ENCODE results near the gene ANKRD12. TPM values are rescaled to one million over a fixed set of nuclear protein-coding genes. Genes with fewer than 3 reads are reported as not detected.

ANKRD12 gene
- total RNA-seq, 6 experiments from 2014 or later = 12.3 to 38.7 (median 21.4) TPM

DNA sequence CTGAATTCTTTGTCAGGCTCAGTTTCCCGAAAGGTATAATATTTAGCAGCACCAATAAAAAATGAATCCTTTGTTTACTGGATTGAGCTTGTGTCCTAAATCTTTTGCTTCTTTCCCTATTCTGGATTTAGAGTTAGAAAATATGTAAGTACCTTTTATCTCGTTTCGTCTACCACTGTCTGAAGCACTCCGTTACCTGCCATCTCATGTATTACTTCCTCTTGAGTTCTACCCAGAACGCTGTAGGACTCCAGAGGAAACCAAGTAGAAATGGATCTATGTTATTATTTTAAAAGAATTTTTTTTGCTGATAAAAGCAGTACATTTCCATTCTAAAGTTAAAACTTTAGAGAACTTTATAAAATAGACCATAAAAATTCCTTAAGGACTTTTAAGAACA lies 13.5 kb downstream of the ANKRD12 start:
- H3K4me3 ChIP-seq = no peak overlapping the region
- intact Hi-C loops (cut with DNase I) = no loop called here
- DNase-seq = no peak
- peaks cover 0 to 64% (median 31%) of the 10 kb centered on the region in 4 donors for H3K4me1 ChIP-seq
- ATAC-seq = no peak
- TF ChIP-seq, protein P1, sequence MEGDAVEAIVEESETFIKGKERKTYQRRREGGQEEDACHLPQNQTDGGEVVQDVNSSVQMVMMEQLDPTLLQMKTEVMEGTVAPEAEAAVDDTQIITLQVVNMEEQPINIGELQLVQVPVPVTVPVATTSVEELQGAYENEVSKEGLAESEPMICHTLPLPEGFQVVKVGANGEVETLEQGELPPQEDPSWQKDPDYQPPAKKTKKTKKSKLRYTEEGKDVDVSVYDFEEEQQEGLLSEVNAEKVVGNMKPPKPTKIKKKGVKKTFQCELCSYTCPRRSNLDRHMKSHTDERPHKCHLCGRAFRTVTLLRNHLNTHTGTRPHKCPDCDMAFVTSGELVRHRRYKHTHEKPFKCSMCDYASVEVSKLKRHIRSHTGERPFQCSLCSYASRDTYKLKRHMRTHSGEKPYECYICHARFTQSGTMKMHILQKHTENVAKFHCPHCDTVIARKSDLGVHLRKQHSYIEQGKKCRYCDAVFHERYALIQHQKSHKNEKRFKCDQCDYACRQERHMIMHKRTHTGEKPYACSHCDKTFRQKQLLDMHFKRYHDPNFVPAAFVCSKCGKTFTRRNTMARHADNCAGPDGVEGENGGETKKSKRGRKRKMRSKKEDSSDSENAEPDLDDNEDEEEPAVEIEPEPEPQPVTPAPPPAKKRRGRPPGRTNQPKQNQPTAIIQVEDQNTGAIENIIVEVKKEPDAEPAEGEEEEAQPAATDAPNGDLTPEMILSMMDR (IDR thresholded peaks at IDR 0.05) = no peak
- TF ChIP-seq POLR2A (IDR thresholded peaks at IDR 0.05) = no peak
- H3K36me3 ChIP-seq = no peaks in the 10 kb centered on the region
- H3K9me3 ChIP-seq = no peaks in the 10 kb centered on the region
- no peak overlapping the region for H3K27ac ChIP-seq
- no peaks in the 10 kb centered on the region for H3K27me3 ChIP-seq
- WGBS (ENCODE audit: insufficient coverage, low coverage, low lambda C conversion rate, missing lambda C conversion rate) = 65% methylated on average over 5 of the region's 5 CpGs

DNA sequence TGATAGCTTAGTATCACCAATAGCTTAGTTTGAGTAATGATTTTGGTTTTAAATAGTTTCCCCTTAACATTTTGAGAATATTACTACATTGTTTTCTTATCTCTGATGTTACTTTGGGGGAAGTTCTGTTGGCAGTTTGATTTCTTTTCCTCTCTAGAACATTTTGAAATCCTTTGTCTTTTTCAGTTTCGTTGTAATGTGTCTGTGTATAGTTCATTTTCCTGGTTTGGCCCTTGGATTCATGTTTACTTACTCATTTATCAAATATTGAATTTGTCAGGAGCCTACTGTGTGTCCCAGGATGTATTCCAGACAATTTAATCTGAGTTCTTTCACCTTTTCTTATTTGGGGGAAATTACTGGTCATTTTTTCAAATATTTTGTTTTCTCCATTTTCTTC lies 16.7 kb downstream of the ANKRD12 start:
- peak; percentile 39 to 81 (median 68) for ATAC-seq
- Histone ChIP-seq H3K27me3 (no peaks in the 10 kb centered on the region), H3K9me3 (no peaks in the 10 kb centered on the region), H3K27ac (peak overlapping the region in 2 of 3 donors; percentile 32 to 35), H3K4me3 (no peak overlapping the region), H3K36me3 (no peaks in the 10 kb centered on the region), H3K4me1 (peaks cover 0 to 45% (median 20%) of the 10 kb centered on the region in 4 donors)
- TF ChIP-seq, protein P1 (IDR thresholded peaks at IDR 0.05) = no peak
- no peak for TF ChIP-seq POLR2A (IDR thresholded peaks at IDR 0.05)
- intact Hi-C loops (cut with DNase I) = no loop called here
- 14% methylated on average over 1 of the region's 1 CpG for WGBS (ENCODE audit: insufficient coverage, low coverage, low lambda C conversion rate, missing lambda C conversion rate)
- DNase-seq = no peak

DNA sequence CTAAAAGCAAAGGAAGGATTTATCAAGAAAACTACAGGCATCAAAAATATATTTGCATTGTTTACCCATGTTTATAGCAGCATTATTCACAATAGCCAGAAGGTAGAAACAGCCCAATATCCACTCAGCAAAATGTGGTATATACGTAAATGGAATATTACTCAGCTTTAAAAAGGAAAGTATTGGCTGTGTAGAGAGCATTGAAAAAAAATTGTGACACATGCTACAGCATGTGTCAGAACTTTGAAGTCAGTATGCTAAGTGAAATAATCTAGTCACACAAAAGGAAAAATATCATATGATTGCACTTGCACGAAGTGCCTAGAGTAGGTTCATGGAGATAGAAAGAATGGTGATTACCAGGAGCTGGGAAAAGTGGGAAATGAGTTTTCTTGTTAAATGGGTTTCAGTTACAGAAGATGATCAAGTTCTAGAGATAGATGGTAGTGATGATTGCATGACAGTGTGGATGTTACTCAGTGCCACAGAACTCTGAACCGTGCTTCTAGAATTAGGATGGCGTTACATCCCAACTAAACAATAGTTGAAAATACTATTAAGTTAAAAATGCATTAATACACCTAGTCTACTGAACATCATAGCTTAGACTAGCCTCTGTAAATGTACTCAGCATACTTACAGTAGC lies 20.1 kb downstream of the ANKRD12 start:
- 94% methylated on average over 4 of the region's 4 CpGs for WGBS (ENCODE audit: insufficient coverage, low coverage, low lambda C conversion rate, missing lambda C conversion rate)
- DNase-seq = no peak
- no peak for ATAC-seq
- H3K4me1 ChIP-seq = peaks cover 0 to 25% (median 10%) of the 10 kb centered on the region in 4 donors
- no peak for TF ChIP-seq POLR2A (IDR thresholded peaks at IDR 0.05)
- TF ChIP-seq, protein P1 (IDR thresholded peaks at IDR 0.05) = no peak
- H3K27ac ChIP-seq = no peak overlapping the region
- H3K9me3 ChIP-seq = no peaks in the 10 kb centered on the region
- intact Hi-C loops (cut with DNase I) = no loop called here
- H3K4me3 ChIP-seq = no peak overlapping the region
- no peaks in the 10 kb centered on the region for H3K36me3 ChIP-seq
- H3K27me3 ChIP-seq = no peaks in the 10 kb centered on the region

DNA sequence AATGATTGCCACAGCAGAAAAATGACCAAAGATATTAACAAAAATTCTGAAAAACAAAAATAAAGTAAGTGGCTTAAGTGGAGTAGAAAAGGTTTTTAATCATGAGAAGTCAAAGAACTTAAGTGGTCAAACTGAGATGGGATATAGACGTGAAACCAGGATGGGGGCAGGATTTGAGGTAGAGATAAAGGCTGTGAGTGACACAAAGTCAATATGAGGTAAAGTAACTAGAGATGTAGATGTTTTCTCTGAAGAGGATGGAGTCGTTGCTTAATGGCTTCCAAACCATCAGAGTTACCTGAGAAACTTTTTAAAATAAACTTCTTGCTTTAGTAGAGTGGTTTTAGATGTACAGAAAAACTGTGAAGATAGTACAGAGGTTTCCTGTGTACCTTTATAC lies 21.2 kb downstream of the ANKRD12 start:
- intact Hi-C loops (cut with DNase I) = no loop called here
- H3K4me1 ChIP-seq = peaks cover 0 to 16% (median 5%) of the 10 kb centered on the region in 4 donors
- ATAC-seq = no peak
- TF ChIP-seq, protein P1 (IDR thresholded peaks at IDR 0.05) = no peak
- no peak for TF ChIP-seq POLR2A (IDR thresholded peaks at IDR 0.05)
- no peaks in the 10 kb centered on the region for H3K27me3 ChIP-seq
- no peaks in the 10 kb centered on the region for H3K9me3 ChIP-seq
- no peak overlapping the region for H3K4me3 ChIP-seq
- H3K27ac ChIP-seq = no peak overlapping the region
- no peak for DNase-seq
- WGBS (ENCODE audit: insufficient coverage, low coverage, low lambda C conversion rate, missing lambda C conversion rate) = 23% methylated on average over 2 of the region's 2 CpGs
- H3K36me3 ChIP-seq = no peaks in the 10 kb centered on the region
